HG02588 (cell line): ENCODE data around the gene CABLES1.
"Not testable (repeated sequence)": the region's sequence is repeated elsewhere in the genome, so short reads cannot be mapped to it uniquely, and the experiment has no call there.

Experiments
- ATAC-seq: cut with Tn5 transposase; IDR thresholded peaks from one replicate; pipeline ENCODE4 v1.9.1; 2021; ENCODE audit warnings: mild to moderate bottlenecking, moderate library complexity; ENCODE audit not compliant: unreplicated experiment

CABLES1 gene

GRCh38 chr18:23259701-23260681 is 124.7 kb downstream of the CABLES1 start:
- peak; percentile 68 for ATAC-seq

- no peak for ATAC-seq
These were observed 125.8 kb downstream of the CABLES1 start for GRCh38 chr18:23260926-23261590.

GRCh38 chr18:23263551-23264235 is 128.4 kb downstream of the CABLES1 start:
- ATAC-seq = no peak

GRCh38 chr18:23265682-23266399 is 130.6 kb downstream of the CABLES1 start:
- no peak for ATAC-seq

- ATAC-seq = peak; percentile 65
These were observed 131.6 kb downstream of the CABLES1 start for GRCh38 chr18:23266717-23267446.

- no peak for ATAC-seq
These were observed 132.1 kb downstream of the CABLES1 start for GRCh38 chr18:23267447-23267776.

GRCh38 chr18:23268641-23269040 is 133.4 kb downstream of the CABLES1 start:
- ATAC-seq = no peak

- ATAC-seq = not testable (repeated sequence)
These were observed 133.8 kb downstream of the CABLES1 start for GRCh38 chr18:23269068-23269467.

GRCh38 chr18:23269928-23270327 is 134.6 kb downstream of the CABLES1 start:
- no peak for ATAC-seq

GRCh38 chr18:23270986-23271680 is 135.8 kb downstream of the CABLES1 start:
- no peak for ATAC-seq

- no peak for ATAC-seq
These were observed 137.4 kb downstream of the CABLES1 start for GRCh38 chr18:23272498-23273232.

GRCh38 chr18:23273443-23273966 is 138.2 kb downstream of the CABLES1 start:
- no peak for ATAC-seq

GRCh38 chr18:23274638-23275482 is 139.6 kb downstream of the CABLES1 start:
- no peak for ATAC-seq

GRCh38 chr18:23276451-23276850 is 141.2 kb downstream of the CABLES1 start:
- ATAC-seq = no peak

GRCh38 chr18:23277399-23277798 is 142.1 kb downstream of the CABLES1 start:
- no peak for ATAC-seq

GRCh38 chr18:23279931-23280330 is 144.6 kb downstream of the CABLES1 start:
- no peak for ATAC-seq

GRCh38 chr18:23280844-23281243 is 145.6 kb downstream of the CABLES1 start:
- ATAC-seq = no peak
